NCI-H2196 treated with DMSO at 0.1 percent for 48 hours (cell line): ENCODE measurements around the gene LILRB1.
"Not testable (repeated sequence)": the region's sequence is repeated elsewhere in the genome, so short reads cannot be mapped to it uniquely, and the experiment has no call there.

Experiments used
- DNase-seq: peaks from one replicate; lab custom pipeline; 2025; ENCODE audit not compliant: unreplicated experiment; lab: John Stamatoyannopoulos, UW

Gene LILRB1

DNA sequence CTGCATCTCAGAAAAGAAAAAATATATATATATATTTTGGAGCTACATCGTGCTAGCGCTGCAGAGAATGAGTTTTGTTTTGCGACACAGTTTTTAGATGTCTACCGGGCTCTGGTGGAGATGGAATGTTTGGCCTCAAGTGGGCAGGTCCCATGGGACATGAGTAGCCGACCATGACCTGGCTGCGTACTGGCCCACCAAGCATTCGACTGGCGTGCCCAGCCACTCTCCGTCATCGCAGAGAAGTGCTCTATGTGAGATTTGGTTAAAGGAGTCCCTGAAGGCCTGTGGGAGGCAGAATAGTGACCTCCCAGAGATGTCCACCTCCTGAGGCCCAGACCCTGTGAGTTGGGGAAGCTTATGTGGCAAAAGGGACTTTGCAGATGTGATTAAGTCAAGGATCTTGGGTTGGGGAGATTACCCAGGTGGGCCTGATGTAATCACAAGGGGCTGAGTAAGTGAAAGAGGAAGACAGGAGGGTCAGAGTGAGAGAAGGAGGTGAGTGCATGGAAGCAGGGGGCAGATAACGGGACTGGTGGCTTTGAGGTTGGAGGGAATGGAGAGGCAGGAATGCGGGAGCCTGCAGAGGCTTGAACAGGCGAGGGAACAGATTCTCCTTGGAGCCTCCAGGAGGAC, 31.7 kb downstream of the LILRB1 start:
- DNase-seq: no peak

DNA sequence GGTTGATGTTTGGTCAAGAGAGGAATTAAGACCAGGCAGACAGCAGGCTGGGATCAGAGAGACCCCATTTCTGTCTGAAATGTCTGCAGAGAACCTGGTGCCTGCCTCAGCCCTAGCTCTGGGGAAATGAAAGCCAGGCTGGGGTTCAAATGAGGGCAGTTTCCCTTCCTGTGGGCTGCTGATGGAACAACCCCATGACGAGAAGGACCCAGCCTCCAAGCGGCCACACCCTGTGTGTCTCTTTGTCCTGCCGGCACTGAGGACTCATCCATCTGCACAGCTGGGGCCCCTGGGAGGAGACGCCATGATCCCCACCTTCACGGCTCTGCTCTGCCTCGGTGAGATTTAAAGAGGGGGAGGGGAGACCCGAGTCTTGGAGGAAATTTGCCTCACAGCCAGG, 32.4 kb downstream of the LILRB1 start, which contains the start of gene LILRB4:
TSS of gene LILRB4 (plus strand) at position 256 of the 400 bp plus-strand sequence. CDS start at position 305, 49 bp downstream.
- no peak for DNase-seq

DNA sequence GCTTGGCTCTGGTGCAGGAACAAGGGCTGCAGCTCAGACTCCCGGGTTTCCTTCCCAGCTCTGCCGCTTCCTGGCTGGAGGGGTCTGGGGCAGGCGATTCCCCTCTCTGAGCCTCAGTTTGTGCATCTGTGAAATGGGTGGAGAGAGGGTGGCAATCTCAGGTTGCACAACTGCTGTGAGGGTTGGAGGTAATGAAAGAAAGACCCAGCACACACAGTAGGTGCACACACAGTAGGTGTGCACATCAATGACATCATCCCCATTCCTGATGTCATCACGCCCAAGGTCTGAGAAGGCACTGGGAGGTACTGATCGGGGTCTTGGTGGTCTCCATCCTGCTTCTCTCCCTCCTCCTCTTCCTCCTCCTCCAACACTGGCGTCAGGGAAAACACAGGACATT, 35.2 kb downstream of the LILRB1 start:
- DNase-seq: no peak

DNA sequence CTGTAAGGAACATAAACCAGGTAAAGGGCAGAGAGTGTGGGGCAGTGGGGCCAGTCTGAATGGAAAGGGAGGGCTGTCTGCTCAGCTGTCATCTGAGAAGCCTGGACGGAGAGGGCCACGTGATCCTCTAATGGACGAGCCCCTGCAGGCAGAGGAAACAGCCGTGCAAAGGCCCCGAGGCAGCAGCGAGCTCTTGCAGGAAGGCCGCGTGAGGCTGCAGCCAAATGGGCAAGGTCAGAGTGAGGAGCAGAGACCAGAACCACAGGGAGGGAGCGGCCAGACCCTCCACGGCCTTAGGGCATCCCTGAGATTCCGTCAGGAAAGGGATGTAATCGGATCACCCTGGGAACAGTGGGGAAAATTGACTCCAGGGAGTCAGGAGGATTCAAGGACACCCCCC, 36.9 kb downstream of the LILRB1 start:
- no peak for DNase-seq

DNA sequence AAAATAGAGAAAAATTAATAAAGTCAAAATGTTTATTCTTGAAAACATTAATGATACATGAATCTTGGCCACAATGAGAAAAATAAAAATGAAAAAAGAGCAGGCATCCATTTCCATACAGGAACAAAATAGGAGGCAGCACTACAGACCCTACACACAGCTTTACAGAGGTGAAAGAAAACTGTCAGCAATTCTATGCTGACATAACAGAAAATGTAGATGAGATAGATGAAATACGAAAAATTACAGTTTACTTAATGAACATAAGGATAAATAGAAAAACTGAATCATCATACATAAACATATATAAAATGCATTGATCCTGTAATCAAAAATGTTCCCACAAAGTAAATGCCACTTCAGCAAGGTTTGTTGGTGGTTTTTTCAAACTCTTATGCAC, 38.1 kb downstream of the LILRB1 start:
- no peak for DNase-seq

DNA sequence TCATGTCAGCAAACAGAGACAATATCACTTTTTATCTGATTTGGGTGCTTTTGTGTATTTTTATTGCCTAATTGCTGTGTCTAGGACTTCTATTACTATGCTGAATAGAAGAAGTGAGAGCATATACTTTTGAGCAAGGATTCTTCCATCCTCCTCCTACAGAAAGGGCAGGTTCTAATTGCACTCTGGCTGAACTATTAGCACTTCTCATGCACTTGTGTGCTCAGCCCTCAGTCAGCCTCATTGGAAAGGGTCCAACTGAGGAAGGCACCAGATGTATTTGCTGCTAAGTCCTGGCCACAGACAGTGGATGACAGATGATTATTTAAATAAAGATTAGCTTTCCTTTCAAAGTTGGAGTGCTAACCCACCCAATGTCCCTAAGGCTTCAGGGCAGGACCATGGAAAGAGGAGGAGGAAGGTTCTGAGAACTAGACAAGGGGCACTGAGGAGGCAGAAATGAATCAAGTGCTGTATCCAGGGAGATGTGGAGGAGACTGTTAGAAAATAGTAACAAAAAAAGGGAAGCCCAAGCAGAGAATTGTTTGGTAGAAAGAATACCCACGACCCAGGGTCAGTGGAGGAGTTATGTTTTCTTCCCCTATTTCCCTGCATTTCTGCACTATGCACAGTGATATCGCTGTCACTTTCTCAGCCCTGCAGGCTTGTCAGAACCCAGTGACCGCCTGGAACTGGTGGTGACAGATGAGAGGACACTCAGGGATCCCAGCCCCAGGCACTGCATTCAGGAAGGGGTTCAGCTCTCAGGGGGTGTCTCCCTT, 40.5 kb downstream of the LILRB1 start:
- no peak for DNase-seq

DNA sequence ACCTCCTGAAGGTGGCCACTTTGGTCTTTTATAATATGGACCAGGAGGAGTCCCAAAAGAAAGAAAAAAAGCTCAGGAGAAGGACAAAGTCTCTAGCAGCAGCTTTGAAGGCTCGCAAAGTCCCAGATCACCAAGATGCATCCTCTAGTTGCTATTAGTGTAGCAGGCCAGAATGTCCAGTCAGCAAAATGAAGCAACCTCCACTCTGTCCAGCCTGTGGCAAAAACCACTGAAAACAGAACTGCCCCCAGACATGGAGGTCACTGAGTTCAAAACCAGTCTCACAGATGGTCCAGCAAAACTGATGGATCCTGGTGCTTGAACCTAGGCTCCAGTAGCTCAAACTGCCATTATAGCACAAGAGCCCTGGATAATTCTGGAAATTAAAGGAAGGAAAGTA, 42.9 kb downstream of the LILRB1 start:
- no peak for DNase-seq

DNA sequence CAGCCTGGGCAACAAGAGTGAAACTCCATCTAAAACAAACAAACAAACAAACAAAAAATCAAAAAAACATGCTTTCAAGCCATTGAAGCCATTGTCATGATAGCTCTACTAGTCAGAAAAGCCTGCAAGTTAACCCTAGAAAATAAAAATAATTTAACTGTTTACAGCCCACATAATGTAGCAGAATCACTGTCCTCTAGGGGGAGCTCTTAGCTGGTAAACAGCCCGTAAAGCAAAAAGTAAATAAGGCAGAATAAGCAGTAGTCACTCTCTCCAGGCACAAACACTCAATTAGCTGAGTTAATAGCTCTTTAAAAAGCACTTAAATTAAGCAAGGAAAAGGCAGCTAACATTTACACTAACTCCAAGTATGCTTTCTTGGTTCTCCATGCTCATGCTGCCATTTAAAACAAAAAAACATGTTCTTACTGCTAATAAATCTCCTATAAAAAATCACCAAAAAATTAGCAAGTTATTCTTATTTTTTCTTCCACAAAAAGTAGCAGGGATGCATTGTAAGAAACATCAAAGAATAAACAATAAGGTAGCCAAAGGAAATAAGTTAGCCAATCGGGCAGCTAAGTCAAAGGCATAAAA, 43.8 kb downstream of the LILRB1 start:
- DNase-seq: peak; percentile 32

DNA sequence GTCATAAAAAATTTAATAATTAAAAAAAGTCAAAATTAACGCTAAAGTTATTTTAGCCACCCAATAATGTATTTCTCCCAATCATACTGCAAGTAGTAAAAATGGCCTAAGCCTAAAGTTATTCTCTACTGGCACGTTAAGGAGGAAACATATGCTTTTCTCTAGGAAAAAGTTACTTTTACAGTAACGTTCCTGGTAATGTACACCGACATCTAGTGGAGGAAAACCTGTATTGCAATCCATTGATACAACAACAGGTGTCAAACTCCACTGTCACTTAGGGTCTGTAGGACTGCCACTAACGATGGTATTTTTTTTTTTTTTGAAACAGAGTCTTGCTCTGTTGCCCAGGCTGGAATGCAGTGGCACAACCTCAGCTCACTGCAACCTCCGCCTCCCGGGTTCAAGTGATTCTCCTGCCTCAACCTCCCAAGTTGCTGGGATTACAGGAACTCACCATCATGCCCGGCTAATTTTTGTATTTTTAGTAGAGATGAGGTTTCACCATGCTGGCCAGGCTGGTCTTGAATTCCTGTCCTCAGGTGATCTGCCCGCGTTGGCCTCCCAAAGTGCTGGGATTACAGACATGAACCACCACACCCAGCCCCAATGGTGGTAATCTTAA, 46.0 kb downstream of the LILRB1 start:
- DNase-seq: peak; percentile 16

DNA sequence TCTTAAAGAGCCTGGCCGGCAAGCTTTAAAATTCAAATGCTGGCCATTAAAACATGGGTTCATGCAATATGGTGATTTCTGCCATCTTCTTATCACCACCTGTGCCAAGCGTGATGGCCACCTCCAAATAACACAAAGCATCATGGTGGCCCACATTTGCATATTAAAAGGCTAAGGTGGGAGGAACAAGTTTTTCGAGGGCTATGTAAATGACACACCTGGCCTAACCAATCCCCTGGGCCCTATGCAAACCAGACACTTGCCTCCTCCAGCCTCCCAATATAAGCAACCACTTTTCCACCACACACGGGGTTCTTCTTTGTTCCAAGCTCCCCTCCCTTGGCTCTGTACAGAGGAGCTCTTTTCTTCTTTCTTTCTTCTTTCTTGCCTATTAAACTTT, 46.9 kb downstream of the LILRB1 start:
- DNase-seq: no peak

DNA sequence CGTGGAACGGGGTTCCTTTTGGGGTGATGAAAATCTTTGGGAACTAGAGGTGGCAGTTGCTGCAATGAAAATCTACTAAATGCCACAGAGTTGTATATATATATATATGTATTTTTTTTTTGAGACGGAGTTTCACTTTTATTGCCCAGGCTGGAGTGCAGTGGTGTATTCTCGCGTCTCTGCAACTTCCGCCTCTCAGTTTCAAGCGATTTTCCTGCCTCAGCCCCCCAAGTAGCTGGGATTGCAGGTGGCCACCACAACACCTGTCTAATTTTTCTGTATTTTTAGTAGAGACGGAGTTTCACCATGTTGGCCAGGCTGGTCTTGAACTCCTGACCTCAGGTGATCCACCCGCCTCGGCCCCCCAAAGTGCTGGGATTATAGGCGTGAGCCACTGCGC, 51.3 kb downstream of the LILRB1 start:
- DNase-seq: not testable (repeated sequence)

DNA sequence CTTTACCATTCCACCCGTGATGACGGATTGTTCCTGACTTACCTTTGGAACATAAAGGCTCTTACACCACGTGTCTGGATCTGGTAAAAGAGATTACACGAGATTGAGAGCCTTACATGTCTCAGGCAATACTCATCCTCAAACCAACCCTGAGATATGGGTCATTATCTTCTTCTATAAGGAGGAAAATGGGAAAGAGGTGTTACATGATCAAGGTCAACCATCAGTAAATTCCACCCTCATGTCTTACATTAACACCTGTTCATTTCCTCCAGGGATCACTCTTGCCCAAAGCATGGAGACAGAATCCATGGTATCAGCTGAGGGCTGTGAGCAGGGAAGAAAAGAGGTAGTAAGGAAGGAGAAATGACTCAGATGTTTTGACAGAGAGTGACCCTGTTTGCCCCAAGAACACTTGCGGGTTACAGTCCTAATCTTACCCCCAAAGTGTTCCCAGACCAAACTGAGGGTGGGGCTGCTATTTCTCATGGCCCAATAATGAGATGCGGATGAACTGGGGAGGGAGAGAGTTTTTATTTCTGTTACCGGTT, 52.1 kb downstream of the LILRB1 start:
- DNase-seq: no peak

DNA sequence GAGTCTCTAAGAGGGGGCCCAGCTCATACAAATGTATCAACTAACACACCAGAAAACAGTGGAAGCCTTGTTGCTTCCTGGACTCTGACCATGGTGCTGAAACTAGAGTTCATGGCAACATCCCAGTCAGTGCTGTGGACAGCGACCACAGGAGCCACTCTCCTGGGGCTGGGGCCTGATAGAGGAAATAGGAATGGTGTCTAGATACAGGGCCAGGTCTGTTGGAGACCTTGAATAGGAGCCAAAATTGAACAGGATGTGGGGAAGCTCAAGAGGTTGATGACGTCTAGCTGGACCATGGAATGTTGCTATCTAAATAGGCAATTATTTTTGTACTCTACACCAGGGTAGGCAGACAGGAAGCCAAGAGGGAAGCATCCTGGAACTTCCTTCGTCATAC, 54.2 kb downstream of the LILRB1 start:
- DNase-seq: peak; percentile 3
